Measurements from ENCODE around the gene TMED10. TPM values are rescaled to one million over a fixed set of nuclear protein-coding genes. Genes with fewer than 3 reads are reported as not detected.
"Not testable (repeated sequence)": the region's sequence is repeated elsewhere in the genome, so short reads cannot be mapped to it uniquely, and the experiment has no call there.

The TMED10 gene
- total RNA-seq, 1 donor from 2014 or later = 394 TPM

DNA sequence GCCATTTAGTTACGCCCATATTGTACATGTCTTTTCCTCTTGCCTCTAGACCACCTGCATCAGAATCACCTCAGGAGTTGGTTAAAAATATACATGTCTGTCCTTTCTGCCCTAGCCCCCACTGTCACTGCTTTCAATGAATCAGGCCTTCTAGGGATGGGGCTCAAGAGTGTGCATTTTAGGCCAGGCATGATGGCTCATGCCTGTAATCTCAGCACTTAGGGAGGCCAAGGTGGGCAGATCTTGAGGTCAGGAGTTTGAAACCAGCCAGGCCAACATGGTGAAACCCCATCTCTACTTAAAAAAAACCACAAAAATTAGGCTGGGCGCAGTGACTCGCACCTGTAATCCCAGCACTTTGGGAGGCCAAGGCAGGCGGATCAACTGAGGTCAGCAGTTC is 13.6 kb upstream of the TMED10 start:
- no peak for DNase-seq (ENCODE audit: low spot score)

DNA sequence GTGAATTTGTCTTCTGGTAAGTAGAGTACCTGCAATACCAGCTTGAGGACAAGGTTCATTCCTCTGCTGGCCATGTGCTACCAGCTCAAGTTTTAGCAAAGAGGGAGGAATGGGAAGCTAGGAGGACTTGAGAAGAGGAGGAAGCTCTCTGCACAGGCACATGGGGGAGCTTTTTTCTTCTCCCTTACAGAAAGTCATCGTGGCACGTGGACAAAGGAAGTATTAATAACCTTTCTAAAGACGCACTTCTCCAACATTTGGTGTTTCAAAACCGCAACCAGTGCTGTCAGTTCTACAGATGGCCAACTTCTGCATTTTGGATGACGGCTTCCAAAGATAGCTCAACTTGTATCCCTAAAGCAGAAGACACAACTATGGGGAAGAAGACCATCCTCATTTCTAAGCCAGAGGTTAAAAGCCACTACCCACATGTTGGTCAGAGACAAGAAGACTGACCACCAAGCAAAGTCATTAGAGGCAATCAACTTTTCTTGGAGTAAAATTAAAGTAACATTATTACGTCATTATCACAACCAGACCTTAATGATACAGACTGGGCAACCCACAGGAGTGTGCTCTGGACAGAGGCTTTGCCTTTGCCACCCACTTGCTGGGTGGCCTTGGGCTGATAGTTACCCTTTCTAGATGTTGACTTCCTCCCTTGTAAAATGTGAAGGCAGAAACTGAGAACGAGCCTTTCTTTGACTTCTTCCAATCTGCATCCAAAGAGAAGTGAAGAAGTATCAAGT is 12.3 kb upstream of the TMED10 start:
- DNase-seq (ENCODE audit: low spot score) = peak; percentile 45

DNA sequence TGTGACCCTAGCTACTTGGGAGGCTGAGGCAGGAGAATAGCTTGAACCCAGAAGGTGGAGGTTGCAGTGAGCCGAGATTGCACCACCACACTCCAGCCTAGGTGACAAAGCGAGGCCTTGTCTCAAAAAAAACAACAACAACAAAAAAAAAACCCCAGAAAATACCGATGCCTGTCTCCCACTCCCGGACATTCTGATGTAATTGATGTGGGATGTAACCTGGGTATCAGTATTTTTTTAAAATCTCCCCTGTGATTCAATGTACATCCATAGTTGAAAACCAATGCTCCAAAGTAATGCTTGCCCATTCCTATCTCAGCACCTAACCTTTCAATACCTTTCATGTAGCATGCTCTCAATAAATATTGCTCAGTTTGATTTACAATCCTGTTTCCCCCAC is 11.7 kb upstream of the TMED10 start:
- no peak for DNase-seq (ENCODE audit: low spot score)

GRCh38 chr14:75186953-75187352 is 10.5 kb upstream of the TMED10 start:
- no peak for DNase-seq (ENCODE audit: low spot score)

GRCh38 chr14:75185251-75186040 is 9.0 kb upstream of the TMED10 start:
- DNase-seq (ENCODE audit: low spot score) = no peak

DNA sequence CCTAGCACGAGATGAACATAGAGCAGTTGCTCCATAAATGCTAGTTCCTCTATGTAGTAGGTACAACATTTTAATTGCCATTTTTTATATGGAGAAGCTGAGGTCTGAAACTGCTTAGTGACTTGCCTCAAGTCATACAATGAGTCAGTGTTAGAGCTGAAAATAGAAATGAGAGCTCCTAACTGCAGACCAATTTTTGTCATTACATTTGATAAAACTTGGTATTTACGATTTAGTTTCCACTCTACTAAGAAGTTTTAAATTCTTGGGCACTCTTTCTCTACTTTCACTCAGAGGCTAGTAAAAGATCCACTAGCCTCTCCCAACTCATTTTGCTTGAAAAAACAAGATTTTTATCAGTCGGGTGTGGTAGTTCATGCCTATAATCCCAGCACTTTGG is 8.1 kb upstream of the TMED10 start:
- no peak for DNase-seq (ENCODE audit: low spot score)

DNA sequence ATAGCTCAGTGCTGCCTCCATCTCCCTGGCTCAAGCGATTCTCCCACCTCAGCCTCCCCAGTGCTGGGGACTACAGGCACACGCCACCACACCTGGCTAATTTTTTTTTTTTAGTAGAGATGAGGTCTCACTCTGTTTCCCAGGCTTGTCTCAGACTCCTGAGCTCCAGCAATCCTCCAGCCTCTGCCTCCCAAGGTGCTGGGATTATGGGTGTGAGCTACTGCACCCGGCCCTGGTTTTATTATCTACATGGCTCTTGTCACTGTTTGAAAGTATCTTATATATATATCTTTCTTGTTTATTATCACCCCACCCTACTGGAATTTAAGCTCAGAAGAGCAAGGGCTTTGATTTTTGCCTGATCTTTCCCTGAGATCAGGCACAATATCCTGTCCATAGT is 7.6 kb upstream of the TMED10 start:
- no peak for DNase-seq (ENCODE audit: low spot score)

- DNase-seq (ENCODE audit: low spot score) = no peak
Observed at GRCh38 chr14:75183225-75183624, 6.8 kb upstream of the TMED10 start.

DNA sequence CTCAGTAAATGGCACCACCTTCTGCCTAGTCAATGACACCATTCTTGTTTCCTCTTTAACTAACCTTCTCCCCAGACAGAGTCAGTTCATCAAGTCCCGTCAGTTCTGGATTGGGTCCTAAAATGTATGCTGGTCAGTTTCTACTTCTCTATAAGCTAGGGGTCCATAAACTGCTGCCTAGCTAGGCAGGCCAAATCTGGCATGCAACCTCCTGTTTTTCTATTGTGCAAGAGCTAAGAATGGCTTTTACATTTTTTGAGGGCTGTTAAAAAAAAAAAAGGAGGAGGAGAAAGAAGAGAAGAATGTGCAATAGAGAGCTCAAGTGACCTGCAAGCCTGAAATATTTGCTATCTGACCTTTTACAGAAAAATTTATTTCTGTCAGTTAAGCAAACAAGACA is 6.4 kb upstream of the TMED10 start:
- no peak for DNase-seq (ENCODE audit: low spot score)

DNA sequence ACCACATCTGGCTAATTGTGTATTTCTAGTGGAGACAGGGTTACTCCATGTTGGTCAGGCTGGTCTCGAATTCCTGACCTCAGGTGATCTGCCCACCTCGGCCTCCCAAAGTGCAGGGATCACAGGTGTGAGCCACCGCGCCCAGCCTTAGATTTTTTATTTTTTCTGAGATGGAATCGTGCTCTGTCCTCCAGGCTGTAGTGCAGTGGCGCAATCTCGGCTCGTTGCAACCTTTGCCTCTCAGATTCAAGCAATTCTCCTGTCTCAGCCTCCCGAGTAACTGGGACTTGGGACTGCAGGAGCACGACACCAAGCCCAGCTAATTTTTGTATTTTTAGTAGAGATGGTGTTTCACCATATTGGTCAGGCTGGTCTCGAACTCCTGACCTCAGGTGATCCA is 5.8 kb upstream of the TMED10 start:
- DNase-seq (ENCODE audit: low spot score) = not testable (repeated sequence)

DNA sequence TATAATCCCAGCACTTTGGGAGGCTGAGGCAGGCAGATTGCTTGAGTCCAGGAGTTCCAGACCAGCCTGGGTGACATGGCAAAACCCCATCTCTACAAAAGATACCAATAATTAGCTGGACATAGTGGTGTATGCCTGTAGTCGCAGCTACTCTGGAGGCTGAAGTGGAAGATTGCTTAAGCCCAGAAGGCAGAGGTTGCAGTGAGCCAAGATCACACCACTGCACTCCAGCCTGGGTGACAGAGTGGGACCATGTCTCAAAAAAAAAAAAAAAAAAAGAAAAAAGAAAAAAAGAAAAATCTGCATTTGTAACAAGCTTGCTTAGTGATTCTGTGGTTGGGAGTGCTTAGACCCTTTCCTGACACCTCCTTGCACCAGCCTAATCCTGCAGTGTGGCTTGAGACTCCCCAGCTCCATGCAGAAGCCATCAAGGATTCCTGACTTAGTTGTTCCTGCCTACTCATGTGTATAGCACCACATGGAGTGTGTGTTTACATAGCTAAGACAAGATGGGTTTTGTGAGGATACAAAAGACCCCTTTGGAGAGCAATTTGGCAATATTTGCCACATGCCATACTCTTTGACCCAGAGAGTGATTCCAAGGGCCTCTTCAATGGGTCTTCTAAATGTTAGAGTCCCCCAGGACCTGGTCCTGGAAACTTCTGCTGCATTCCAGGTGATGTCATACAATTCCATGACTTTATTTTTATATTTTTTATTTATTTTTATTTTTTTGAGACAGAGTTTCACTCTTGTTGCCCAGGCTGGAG is 5.1 kb upstream of the TMED10 start:
- no peak for DNase-seq (ENCODE audit: low spot score)

DNA sequence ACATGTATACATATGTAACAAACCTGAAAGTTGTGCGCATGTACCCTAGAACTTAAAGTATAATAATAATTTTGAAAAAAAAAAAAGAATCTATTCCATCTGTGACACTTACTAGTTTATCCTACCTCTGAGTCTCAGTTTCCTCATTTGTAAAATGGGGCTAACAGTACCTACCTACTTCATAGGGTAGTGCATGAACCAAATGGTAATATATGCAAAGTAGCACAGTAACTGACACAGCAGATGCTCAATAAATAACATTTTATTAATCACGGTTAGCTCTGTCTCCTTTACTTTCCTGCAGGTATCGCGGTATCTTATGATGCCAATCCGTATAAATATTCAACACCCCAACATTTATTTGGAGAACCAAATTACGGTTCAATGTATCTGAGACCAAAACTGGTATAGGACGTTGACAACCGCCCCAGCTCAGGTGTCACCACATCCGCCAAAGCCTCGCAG is 703 bp downstream of the TMED10 start:
- DNase-seq (ENCODE audit: low spot score) = no peak

- no peak for DNase-seq (ENCODE audit: low spot score)
Observed at GRCh38 chr14:75174066-75174465, 2.3 kb downstream of the TMED10 start.

DNA sequence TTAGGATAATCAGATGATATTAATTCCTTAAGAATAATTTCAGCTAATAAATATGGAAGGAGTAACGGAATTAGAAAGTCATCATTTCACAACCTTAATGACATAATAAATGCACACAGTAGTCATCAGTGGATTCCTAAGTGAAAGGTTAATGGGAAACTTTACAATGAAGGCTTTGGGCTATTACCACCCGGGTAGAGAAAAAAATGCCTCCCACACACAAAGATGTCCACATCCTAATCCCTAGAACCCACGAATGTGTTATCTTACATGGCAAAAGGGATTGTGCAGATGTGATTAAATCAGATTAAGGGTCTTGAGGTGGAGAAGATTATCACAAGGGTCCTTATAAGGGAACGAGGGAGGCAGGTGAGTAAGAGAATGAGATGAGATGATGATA is 5.6 kb downstream of the TMED10 start:
- no peak for DNase-seq (ENCODE audit: low spot score)

- DNase-seq (ENCODE audit: low spot score) = no peak
Observed at GRCh38 chr14:75168586-75169335, 7.7 kb downstream of the TMED10 start.

- DNase-seq (ENCODE audit: low spot score) = no peak
Observed at GRCh38 chr14:75167325-75167724, 9.1 kb downstream of the TMED10 start.

- DNase-seq (ENCODE audit: low spot score) = no peak
Observed at GRCh38 chr14:75165586-75166391, 10.6 kb downstream of the TMED10 start.

- no peak for DNase-seq (ENCODE audit: low spot score)
Observed at GRCh38 chr14:75164809-75165208, 11.6 kb downstream of the TMED10 start.

- DNase-seq (ENCODE audit: low spot score) = no peak
Observed at GRCh38 chr14:75163677-75164076, 12.7 kb downstream of the TMED10 start.

GRCh38 chr14:75162631-75163030 is 13.8 kb downstream of the TMED10 start:
- DNase-seq (ENCODE audit: low spot score) = no peak

Measured in ureter (tissue), 1 donor.